Activated CD4-positive, alpha-beta T cell treated with anti-CD3 and anti-CD28 coated beads, Interleukin-2, amount 10 ng/mL, durations not matched to agents 7 days and 5 days (primary cell): ENCODE measurements around the gene ZBP1. TPM values are rescaled to one million over a fixed set of nuclear protein-coding genes. Genes with fewer than 3 reads are reported as not detected.

Experiments used
- CTCF ChIA-PET: fragments of 350-600 bp; sonication (Branson Sonifier 250); formaldehyde crosslinking; loops from one replicate; lab custom pipeline; 2021; ENCODE audit warnings: antibody characterized with exemption; lab: Charles Lee
- POLR2A ChIA-PET: fragments of 350-600 bp; sonication (Branson Sonifier 250); formaldehyde crosslinking; loops from one replicate; lab custom pipeline; 2021; ENCODE audit warnings: antibody characterized with exemption; lab: Charles Lee
- DNase-seq: peaks from one replicate; pipeline ENCODE4 v3.0.0-alpha.2; 2020
- H3K27ac Mint-ChIP-seq: one replicate; pipeline ENCODE4 v1.8.0; 2021; ENCODE audit warnings: mild to moderate bottlenecking, moderate library complexity, mixed read lengths
- H3K27me3 Mint-ChIP-seq: one replicate; pipeline ENCODE4 v1.8.0; 2021; ENCODE audit warnings: mixed read lengths
- H3K36me3 Mint-ChIP-seq: one replicate; pipeline ENCODE4 v1.8.0; 2021; ENCODE audit warnings: low read depth, mixed read lengths
- H3K4me1 Mint-ChIP-seq: one replicate; pipeline ENCODE4 v1.8.0; 2021; ENCODE audit warnings: mixed read lengths
- H3K4me3 Mint-ChIP-seq: one replicate; pipeline ENCODE4 v1.8.0; 2021; ENCODE audit warnings: mild to moderate bottlenecking, moderate library complexity, mixed read lengths
- H3K9me3 Mint-ChIP-seq: one replicate; pipeline ENCODE4 v1.8.0; 2021; ENCODE audit warnings: mixed read lengths
- total RNA-seq, 2 experiments: library from RNA; stranded (reverse); gene quantifications; one replicate each; pipeline ENCODE4 v1.2.3, GENCODE V29; 2021

The ZBP1 gene
- total RNA-seq, 2 experiments from 2014 or later, result 28.3 to 31.4 TPM

GRCh38 chr20:57588596-57588995 is 31.6 kb downstream of the ZBP1 start:
- CTCF ChIA-PET, result no interaction called here
- no peaks in the 10 kb centered on the region for H3K36me3 Mint-ChIP-seq
- H3K9me3 Mint-ChIP-seq, result peaks cover 2% of the 10 kb centered on the region
- H3K4me1 Mint-ChIP-seq, result no peaks in the 10 kb centered on the region
- POLR2A ChIA-PET, result no interaction called here
- H3K4me3 Mint-ChIP-seq, result no peak overlapping the region
- no peak for DNase-seq
- H3K27me3 Mint-ChIP-seq, result peaks cover 10% of the 10 kb centered on the region
- H3K27ac Mint-ChIP-seq, result no peak overlapping the region

GRCh38 chr20:57587989-57588377 is 32.2 kb downstream of the ZBP1 start:
- Mint-ChIP-seq H3K4me3 (no peak overlapping the region), H3K9me3 (peaks cover 2% of the 10 kb centered on the region), H3K27me3 (peaks cover 9% of the 10 kb centered on the region), H3K36me3 (no peaks in the 10 kb centered on the region), H3K27ac (no peak overlapping the region), H3K4me1 (no peaks in the 10 kb centered on the region)
- DNase-seq, result no peak
- POLR2A ChIA-PET, result no interaction called here
- CTCF ChIA-PET, result no interaction called here

- Mint-ChIP-seq H3K27me3 (peaks cover 11% of the 10 kb centered on the region), H3K4me1 (no peaks in the 10 kb centered on the region), H3K27ac (no peak overlapping the region), H3K36me3 (no peaks in the 10 kb centered on the region), H3K4me3 (no peak overlapping the region), H3K9me3 (peaks cover 2% of the 10 kb centered on the region)
- ChIA-PET CTCF (no interaction called here), POLR2A (no interaction called here)
- no peak for DNase-seq
These were observed 32.8 kb downstream of the ZBP1 start for GRCh38 chr20:57587278-57587988.

- POLR2A ChIA-PET, result no interaction called here
- no peak for DNase-seq
- peaks cover 15% of the 10 kb centered on the region for H3K27me3 Mint-ChIP-seq
- no peaks in the 10 kb centered on the region for H3K36me3 Mint-ChIP-seq
- H3K9me3 Mint-ChIP-seq, result peaks cover 2% of the 10 kb centered on the region
- no peak overlapping the region for H3K4me3 Mint-ChIP-seq
- CTCF ChIA-PET, result no interaction called here
- H3K4me1 Mint-ChIP-seq, result no peaks in the 10 kb centered on the region
- H3K27ac Mint-ChIP-seq, result no peak overlapping the region
These were observed 33.3 kb downstream of the ZBP1 start for GRCh38 chr20:57586943-57587277.

GRCh38 chr20:57586370-57586793 is 33.8 kb downstream of the ZBP1 start:
- DNase-seq, result no peak
- peaks cover 19% of the 10 kb centered on the region for H3K27me3 Mint-ChIP-seq
- H3K36me3 Mint-ChIP-seq, result no peaks in the 10 kb centered on the region
- no peaks in the 10 kb centered on the region for H3K4me1 Mint-ChIP-seq
- H3K9me3 Mint-ChIP-seq, result peaks cover 2% of the 10 kb centered on the region
- H3K27ac Mint-ChIP-seq, result no peak overlapping the region
- ChIA-PET CTCF (no interaction called here), POLR2A (no interaction called here)
- H3K4me3 Mint-ChIP-seq, result no peak overlapping the region

- Mint-ChIP-seq H3K9me3 (peaks cover 2% of the 10 kb centered on the region), H3K4me3 (no peak overlapping the region), H3K27me3 (peaks cover 22% of the 10 kb centered on the region), H3K36me3 (no peaks in the 10 kb centered on the region), H3K27ac (no peak overlapping the region), H3K4me1 (no peaks in the 10 kb centered on the region)
- no peak for DNase-seq
- POLR2A ChIA-PET, result no interaction called here
- CTCF ChIA-PET, result no interaction called here
These were observed 34.6 kb downstream of the ZBP1 start for GRCh38 chr20:57585466-57586213.

GRCh38 chr20:57584768-57585461 is 35.3 kb downstream of the ZBP1 start:
- CTCF ChIA-PET, result interaction anchor here (1.7 kb wide), 1 partner anchor 18 kb away, joined by 4 read pairs; no protein-coding TSS in a partner anchor
- Mint-ChIP-seq H3K36me3 (no peaks in the 10 kb centered on the region), H3K4me3 (no peak overlapping the region), H3K9me3 (peaks cover 2% of the 10 kb centered on the region), H3K27ac (no peak overlapping the region), H3K4me1 (no peaks in the 10 kb centered on the region), H3K27me3 (peaks cover 30% of the 10 kb centered on the region)
- DNase-seq, result no peak
- POLR2A ChIA-PET, result no interaction called here

- Mint-ChIP-seq H3K4me3 (no peak overlapping the region), H3K9me3 (peaks cover 2% of the 10 kb centered on the region), H3K27ac (no peak overlapping the region), H3K36me3 (no peaks in the 10 kb centered on the region), H3K4me1 (no peaks in the 10 kb centered on the region), H3K27me3 (peaks cover 35% of the 10 kb centered on the region)
- ChIA-PET CTCF (interaction anchor here (1.7 kb wide), 1 partner anchor 17 kb away, joined by 4 read pairs; no protein-coding TSS in a partner anchor), POLR2A (no interaction called here)
- no peak for DNase-seq
These were observed 36.7 kb downstream of the ZBP1 start for GRCh38 chr20:57583289-57584257.

GRCh38 chr20:57582432-57583288 is 37.6 kb downstream of the ZBP1 start:
- Mint-ChIP-seq H3K9me3 (peaks cover 2% of the 10 kb centered on the region), H3K27me3 (peaks cover 35% of the 10 kb centered on the region), H3K27ac (no peak overlapping the region), H3K4me1 (no peaks in the 10 kb centered on the region), H3K4me3 (no peak overlapping the region), H3K36me3 (no peaks in the 10 kb centered on the region)
- ChIA-PET CTCF (no interaction called here), POLR2A (no interaction called here)
- DNase-seq, result no peak

GRCh38 chr20:57582029-57582378 is 38.2 kb downstream of the ZBP1 start:
- no peak for DNase-seq
- CTCF ChIA-PET, result no interaction called here
- peaks cover 35% of the 10 kb centered on the region for H3K27me3 Mint-ChIP-seq
- peaks cover 2% of the 10 kb centered on the region for H3K9me3 Mint-ChIP-seq
- H3K27ac Mint-ChIP-seq, result no peak overlapping the region
- H3K36me3 Mint-ChIP-seq, result no peaks in the 10 kb centered on the region
- no peaks in the 10 kb centered on the region for H3K4me1 Mint-ChIP-seq
- no peak overlapping the region for H3K4me3 Mint-ChIP-seq
- POLR2A ChIA-PET, result no interaction called here

GRCh38 chr20:57581202-57582028 is 38.8 kb downstream of the ZBP1 start:
- ChIA-PET CTCF (no interaction called here), POLR2A (no interaction called here)
- no peaks in the 10 kb centered on the region for H3K9me3 Mint-ChIP-seq
- no peaks in the 10 kb centered on the region for H3K4me1 Mint-ChIP-seq
- DNase-seq, result no peak
- no peaks in the 10 kb centered on the region for H3K36me3 Mint-ChIP-seq
- no peak overlapping the region for H3K27ac Mint-ChIP-seq
- no peak overlapping the region for H3K4me3 Mint-ChIP-seq
- peaks cover 35% of the 10 kb centered on the region for H3K27me3 Mint-ChIP-seq
